ENCODE results near the gene SRSF7.

DNA sequence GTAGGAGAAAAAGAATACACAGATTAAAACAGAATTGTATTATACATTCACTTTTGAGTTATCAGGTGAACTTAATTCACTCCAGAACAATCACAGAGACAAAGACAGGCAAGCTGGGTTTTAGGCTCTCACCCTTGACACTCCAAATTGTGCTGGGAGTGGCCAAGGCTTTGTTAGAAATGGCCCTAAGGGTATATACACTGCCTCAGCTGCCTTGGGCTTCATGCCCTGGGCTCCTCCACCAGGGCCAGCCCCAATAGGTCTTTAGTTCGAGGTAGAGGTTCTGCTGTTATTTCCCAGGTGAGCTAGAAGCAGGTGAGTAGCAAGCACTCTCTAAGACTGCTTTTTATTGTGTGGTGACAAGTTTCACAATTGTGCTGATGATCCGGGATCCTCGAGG, 46.8 kb upstream of the SRSF7 start:
- TF ChIP-seq, protein P1, sequence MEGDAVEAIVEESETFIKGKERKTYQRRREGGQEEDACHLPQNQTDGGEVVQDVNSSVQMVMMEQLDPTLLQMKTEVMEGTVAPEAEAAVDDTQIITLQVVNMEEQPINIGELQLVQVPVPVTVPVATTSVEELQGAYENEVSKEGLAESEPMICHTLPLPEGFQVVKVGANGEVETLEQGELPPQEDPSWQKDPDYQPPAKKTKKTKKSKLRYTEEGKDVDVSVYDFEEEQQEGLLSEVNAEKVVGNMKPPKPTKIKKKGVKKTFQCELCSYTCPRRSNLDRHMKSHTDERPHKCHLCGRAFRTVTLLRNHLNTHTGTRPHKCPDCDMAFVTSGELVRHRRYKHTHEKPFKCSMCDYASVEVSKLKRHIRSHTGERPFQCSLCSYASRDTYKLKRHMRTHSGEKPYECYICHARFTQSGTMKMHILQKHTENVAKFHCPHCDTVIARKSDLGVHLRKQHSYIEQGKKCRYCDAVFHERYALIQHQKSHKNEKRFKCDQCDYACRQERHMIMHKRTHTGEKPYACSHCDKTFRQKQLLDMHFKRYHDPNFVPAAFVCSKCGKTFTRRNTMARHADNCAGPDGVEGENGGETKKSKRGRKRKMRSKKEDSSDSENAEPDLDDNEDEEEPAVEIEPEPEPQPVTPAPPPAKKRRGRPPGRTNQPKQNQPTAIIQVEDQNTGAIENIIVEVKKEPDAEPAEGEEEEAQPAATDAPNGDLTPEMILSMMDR (IDR thresholded peaks at IDR 0.05), result no peak
- TF ChIP-seq POLR2A (IDR thresholded peaks at IDR 0.05), result no peak
